Duodenal mucosa (tissue), 2 donors: ENCODE results near the gene USP12.
A peak's percentile ranks its signal among the peaks of the same experiment; 100 is the strongest.
"Not testable (repeated sequence)": the region's sequence is repeated elsewhere in the genome, so short reads cannot be mapped to it uniquely, and the experiment has no call there.

Experiments used
- H3K27ac ChIP-seq: one replicate; pipeline ENCODE4 v1.7.0; 2013; ENCODE audit warnings: low read depth, low read length
- H3K27me3 ChIP-seq, 2 donors: one replicate each; pipeline ENCODE4 v1.7.0; 2013; ENCODE audit warnings: low read length in 2 of 2, control low read depth in 1 of 2; ENCODE audit not compliant: insufficient read depth in 2 of 2, control insufficient read depth in 1 of 2
- H3K36me3 ChIP-seq, 2 donors: one replicate each; pipeline ENCODE4 v1.7.0; 2013; ENCODE audit warnings: low read length in 2 of 2, control low read depth in 1 of 2; ENCODE audit not compliant: insufficient read depth in 2 of 2, control insufficient read depth in 1 of 2
- H3K4me1 ChIP-seq, 2 donors: one replicate each; pipeline ENCODE4 v1.7.0; 2013; ENCODE audit warnings: low read length in 2 of 2, control low read depth in 1 of 2; ENCODE audit not compliant: insufficient read depth in 2 of 2, control insufficient read depth in 1 of 2
- H3K4me3 ChIP-seq, 2 donors: one replicate each; pipeline ENCODE4 v1.7.0; 2013; ENCODE audit warnings: low read length in 2 of 2, low read depth in 1 of 2
- H3K9ac ChIP-seq, 2 donors: one replicate each; pipeline ENCODE4 v1.7.0; 2013; ENCODE audit warnings: low read length in 2 of 2, low read depth in 1 of 2
- H3K9me3 ChIP-seq, 2 donors: one replicate each; pipeline ENCODE4 v1.7.0; 2013; ENCODE audit warnings: low read length in 2 of 2, control low read depth in 1 of 2; ENCODE audit not compliant: control insufficient read depth in 1 of 2

The USP12 gene, protein sequence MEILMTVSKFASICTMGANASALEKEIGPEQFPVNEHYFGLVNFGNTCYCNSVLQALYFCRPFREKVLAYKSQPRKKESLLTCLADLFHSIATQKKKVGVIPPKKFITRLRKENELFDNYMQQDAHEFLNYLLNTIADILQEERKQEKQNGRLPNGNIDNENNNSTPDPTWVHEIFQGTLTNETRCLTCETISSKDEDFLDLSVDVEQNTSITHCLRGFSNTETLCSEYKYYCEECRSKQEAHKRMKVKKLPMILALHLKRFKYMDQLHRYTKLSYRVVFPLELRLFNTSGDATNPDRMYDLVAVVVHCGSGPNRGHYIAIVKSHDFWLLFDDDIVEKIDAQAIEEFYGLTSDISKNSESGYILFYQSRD

DNA sequence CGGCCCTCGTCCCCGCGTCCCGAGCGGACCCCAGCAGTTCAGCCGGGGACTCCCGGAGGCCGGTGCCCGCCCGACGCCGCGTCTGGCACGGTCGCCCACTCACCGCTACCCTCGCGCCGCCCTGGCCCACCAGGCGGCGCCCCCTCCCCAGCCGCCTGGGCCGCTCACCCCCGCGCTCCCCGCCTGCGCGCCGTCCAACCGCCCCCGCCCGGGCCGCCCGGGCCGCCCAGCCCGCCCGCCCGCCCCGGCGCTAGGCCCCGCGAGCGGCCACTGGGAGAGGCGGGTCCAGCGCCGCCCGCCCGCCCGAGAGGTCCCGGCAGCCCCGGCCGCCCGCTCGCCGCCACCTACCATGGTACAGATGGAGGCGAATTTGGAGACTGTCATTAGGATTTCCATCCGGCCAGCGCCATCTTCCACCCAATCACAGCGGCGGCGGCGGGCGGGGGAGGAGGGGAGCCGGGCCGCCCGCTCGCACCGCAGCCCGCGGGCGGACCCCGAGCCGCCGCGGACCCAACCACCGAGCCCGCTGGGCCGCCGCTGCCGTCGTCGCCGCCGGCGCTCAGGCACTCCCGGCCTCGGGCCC is at the start of gene USP12:
USP12 (minus strand) TSS at position 568 of the 583 bp plus-strand sequence; CDS start at position 396, 172 bp downstream.
- H3K36me3 ChIP-seq: no peaks in the 10 kb centered on the region
- H3K9ac ChIP-seq: peak within 1 kb of the TSS; percentile 63 to 67
- peaks cover 32 to 35% of the 10 kb centered on the region in 2 donors for H3K4me1 ChIP-seq
- peak within 1 kb of the TSS; percentile 77 to 83 for H3K4me3 ChIP-seq
- H3K9me3 ChIP-seq: no peaks in the 10 kb centered on the region
- H3K27me3 ChIP-seq: no peaks in the 10 kb centered on the region
- peak within 1 kb of the TSS; percentile 90 for H3K27ac ChIP-seq

DNA sequence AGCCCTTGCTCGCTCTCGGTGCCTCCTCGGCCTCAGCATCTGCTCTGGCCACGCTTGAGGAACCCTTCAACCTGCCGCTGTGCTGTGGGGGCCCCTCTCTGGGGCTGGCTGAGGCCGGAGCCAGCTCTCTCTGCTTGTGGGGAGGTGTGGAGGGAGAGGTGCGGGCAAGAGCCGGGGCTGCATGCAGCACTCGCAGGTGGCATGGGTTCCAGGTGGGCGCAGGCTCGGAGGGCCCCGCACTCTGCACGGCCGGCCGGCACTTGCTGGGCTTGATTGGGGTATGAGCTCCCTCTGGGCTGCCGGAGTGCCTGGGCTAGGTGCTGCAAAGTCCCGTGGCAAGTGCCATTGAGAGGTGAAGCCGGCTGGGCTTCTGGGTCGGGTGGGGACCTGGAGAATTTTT is 48.0 kb upstream of the USP12 start:
- Histone ChIP-seq H3K4me1 (no peaks in the 10 kb centered on the region), H3K9me3 (no peaks in the 10 kb centered on the region), H3K9ac (no peak overlapping the region), H3K36me3 (no peaks in the 10 kb centered on the region), H3K4me3 (no peak overlapping the region), H3K27ac (no peak overlapping the region), H3K27me3 (no peaks in the 10 kb centered on the region)

DNA sequence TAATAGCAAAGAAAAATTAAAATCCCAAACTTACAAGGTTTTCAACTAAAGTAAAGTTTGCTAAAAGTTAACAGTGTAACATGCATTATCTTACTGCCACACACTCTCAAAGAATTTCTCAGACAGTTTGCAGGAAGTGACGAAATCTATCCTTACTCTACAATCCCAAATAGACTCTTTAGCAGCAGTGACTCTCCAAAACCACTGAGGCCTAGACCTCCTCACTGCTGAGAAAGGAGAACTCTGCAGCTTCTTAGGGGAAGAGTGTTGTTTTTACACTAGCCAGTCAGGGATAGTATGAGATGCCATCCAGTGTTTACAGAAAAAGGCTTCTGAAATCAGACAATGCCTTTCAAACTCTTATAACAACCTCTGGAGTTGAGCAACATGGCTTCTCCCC is 47.2 kb upstream of the USP12 start:
- H3K4me1 ChIP-seq, H3K9ac ChIP-seq, H3K4me3 ChIP-seq, H3K36me3 ChIP-seq, H3K27ac ChIP-seq, H3K27me3 ChIP-seq, H3K9me3 ChIP-seq: not testable (repeated sequence)

DNA sequence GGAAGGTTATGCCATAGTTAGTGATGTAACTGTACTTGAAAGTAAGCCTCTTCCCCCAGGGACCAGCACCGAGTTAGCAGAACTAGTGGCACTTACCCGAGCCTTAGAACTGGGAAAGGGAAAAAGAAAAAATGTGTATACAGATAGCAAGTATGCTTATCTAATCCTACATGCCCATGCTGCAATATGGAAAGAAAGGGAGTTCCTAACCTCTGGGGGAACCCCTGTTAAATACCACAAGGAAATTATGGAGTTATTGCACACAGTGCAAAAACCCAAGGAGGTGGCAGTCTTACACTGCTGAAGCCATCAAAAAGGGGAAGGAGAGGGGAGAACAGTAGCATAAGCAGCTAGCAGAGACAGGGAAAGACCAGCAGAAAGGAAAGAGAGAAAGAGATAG is 46.2 kb upstream of the USP12 start:
- H3K4me3 ChIP-seq, H3K9ac ChIP-seq, H3K4me1 ChIP-seq, H3K9me3 ChIP-seq, H3K27me3 ChIP-seq, H3K27ac ChIP-seq, H3K36me3 ChIP-seq: not testable (repeated sequence)

DNA sequence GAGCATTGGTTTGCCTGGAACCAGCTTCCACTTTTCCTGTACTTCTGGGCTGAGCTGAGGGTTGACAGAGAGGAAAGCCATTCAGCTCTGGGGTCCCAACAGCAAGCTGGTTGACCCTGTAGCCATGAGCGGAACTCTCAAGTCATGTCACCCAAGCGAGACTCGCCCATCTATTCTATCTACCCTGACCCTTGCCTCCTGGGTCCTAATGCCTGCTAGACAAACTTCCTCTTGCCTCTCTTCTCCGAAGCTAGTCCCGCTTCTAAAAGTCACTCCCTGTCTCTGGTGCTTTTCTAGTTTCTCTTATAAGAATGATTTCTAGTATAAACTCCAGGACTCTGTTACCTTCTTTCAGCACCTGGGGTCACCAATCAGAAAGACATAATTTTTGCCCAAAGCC is 41.8 kb upstream of the USP12 start:
- H3K4me1 ChIP-seq, H3K36me3 ChIP-seq, H3K27ac ChIP-seq, H3K9me3 ChIP-seq, H3K4me3 ChIP-seq, H3K9ac ChIP-seq, H3K27me3 ChIP-seq: not testable (repeated sequence)

DNA sequence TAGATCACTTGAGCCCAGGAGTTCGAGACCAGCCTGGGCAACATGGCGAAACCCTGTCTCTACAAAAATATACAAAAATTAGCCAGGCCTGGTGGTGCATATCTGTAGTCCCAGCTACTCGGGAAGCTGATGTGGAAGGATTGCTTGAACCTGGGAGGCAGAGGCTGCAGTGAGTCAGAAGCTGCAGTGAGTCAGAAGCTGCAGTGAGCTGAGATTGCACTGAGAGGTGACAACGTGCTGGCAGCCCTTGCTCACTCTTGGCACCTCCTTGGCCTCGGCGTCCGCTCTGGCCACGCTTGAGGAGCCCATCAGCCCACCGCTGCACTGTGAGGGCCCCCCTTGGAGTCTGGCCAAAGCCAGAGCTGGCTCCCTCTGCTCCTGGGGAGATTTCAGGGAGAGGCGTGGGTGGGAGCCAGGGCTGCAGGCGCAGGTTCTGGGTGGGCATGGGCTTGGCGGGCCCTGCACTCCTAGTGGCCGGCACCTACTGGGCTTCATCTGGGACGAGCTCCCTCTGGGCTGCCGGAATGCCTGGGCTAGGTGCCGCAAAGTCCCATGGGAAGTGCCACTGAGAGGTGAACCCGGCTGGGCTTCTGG is 40.3 kb upstream of the USP12 start:
- Histone ChIP-seq H3K27ac (no peak overlapping the region), H3K9ac (no peak overlapping the region), H3K36me3 (no peaks in the 10 kb centered on the region), H3K4me3 (no peak overlapping the region), H3K27me3 (no peaks in the 10 kb centered on the region), H3K4me1 (no peaks in the 10 kb centered on the region), H3K9me3 (no peaks in the 10 kb centered on the region)

DNA sequence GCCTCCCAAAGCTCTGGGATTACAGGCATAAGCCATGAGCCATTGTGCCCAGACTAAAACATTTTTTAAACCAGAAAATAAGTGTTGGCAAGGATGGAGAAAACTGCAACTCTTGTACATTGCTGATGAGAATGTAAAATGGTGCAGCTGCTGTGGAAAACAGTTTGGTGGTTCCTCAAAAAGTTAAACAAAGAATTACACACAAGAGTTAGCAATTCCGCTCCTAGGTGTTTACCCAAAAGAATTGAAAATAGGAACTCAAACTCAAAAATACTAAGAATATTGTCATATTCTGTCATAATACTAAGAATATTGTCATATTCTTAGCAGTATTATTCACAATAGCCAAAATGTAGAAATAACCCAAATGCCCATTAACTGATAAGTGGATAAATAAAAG is 39.7 kb upstream of the USP12 start:
- no peak overlapping the region for H3K27ac ChIP-seq
- no peaks in the 10 kb centered on the region for H3K9me3 ChIP-seq
- H3K4me3 ChIP-seq: no peak overlapping the region
- H3K36me3 ChIP-seq: no peaks in the 10 kb centered on the region
- H3K4me1 ChIP-seq: no peaks in the 10 kb centered on the region
- no peaks in the 10 kb centered on the region for H3K27me3 ChIP-seq
- H3K9ac ChIP-seq: no peak overlapping the region

DNA sequence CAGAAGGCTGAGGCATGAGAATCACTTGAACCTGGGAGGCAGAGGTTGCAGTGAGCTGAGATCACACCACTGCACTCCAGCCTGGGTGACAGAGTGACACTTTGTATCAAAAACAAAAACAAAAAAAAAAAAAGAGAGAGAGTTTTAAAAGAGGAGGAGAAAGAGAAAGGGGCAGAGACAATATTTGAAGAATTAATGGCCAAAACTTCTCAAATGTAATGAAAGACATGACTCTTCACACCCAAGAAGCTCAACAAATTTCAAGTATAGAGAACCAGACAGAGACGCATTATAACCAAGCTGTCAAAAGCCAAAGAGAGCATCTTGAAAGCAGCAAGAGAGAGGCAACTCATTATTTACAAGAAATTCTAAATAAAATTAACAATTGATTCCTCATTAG is 36.9 kb upstream of the USP12 start:
- Histone ChIP-seq H3K4me1 (no peaks in the 10 kb centered on the region), H3K36me3 (no peaks in the 10 kb centered on the region), H3K9me3 (no peaks in the 10 kb centered on the region), H3K9ac (no peak overlapping the region), H3K27me3 (no peaks in the 10 kb centered on the region), H3K4me3 (no peak overlapping the region), H3K27ac (no peak overlapping the region)

DNA sequence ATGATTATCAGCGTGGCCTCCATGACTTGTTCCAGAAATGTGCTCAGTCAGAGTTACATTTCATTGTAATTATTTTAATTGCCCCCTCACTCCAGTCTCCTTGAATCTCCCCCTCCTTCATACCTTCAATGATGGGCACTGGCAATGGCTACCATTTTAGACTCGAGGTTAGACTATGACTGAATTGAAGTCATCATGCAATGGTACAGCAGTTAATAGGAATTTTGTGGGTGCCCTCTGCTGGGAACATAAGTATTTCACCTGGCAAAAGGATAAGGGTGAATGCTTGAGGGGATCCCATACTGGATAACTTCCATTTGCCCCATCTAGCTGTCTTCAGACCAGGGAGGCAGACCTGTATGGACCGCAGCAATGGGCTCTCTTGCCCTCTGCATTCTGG is 32.2 kb upstream of the USP12 start:
- no peaks in the 10 kb centered on the region for H3K27me3 ChIP-seq
- no peak overlapping the region for H3K9ac ChIP-seq
- H3K27ac ChIP-seq: no peak overlapping the region
- no peaks in the 10 kb centered on the region for H3K4me1 ChIP-seq
- no peaks in the 10 kb centered on the region for H3K9me3 ChIP-seq
- H3K4me3 ChIP-seq: no peak overlapping the region
- no peaks in the 10 kb centered on the region for H3K36me3 ChIP-seq

DNA sequence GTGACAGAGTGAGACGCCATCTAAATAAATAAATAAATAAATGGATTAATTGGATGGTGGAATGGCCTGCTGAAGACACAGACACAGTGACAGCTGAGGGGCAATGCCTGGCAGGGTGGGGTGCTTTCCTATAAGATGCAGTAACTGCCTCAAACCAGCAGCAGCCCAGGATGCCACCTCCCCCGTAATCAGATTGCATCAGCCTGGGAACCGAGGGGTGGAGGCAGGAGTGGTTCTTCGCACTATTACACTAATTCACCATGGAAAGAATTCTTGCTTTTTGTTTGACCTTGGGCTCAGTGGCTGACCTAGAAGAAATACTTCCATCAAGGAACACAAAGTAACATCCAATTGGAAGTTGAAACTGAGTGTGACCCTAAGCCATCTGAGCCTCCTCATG is 31.6 kb upstream of the USP12 start:
- no peaks in the 10 kb centered on the region for H3K27me3 ChIP-seq
- H3K9ac ChIP-seq: no peak overlapping the region
- H3K4me3 ChIP-seq: no peak overlapping the region

More for the DNA sequence above, 31.6 kb upstream of the USP12 start:
- Histone ChIP-seq H3K27ac (no peak overlapping the region), H3K4me1 (no peaks in the 10 kb centered on the region), H3K9me3 (no peaks in the 10 kb centered on the region), H3K36me3 (no peaks in the 10 kb centered on the region)
